CD8-positive, alpha-beta memory T cell (primary cell): Measurements from ENCODE around the gene CSPG4. TPM values are rescaled to one million over a fixed set of nuclear protein-coding genes. Genes with fewer than 3 reads are reported as not detected.
"Not testable (repeated sequence)": the region's sequence is repeated elsewhere in the genome, so short reads cannot be mapped to it uniquely, and the experiment has no call there.

Source experiments
- CTCF ChIA-PET: fragments of 350-600 bp; sonication (Branson Sonifier 250); formaldehyde crosslinking; loops from one replicate; lab custom pipeline; 2021; ENCODE audit warnings: antibody characterized with exemption; lab: Charles Lee
- POLR2A ChIA-PET: fragments of 350-600 bp; sonication (Branson Sonifier 250); formaldehyde crosslinking; loops from one replicate; lab custom pipeline; 2021; ENCODE audit warnings: antibody characterized with exemption; lab: Charles Lee
- DNase-seq, 5 donors: peaks; one replicate each; pipeline versions ENCODE4 v3.0.0 to v3.0.0-alpha.2; 2020 to 2022; ENCODE audit warnings: mixed read lengths in 1 of 5
- H3K27ac ChIP-seq: one replicate; pipeline ENCODE4 v1.7.0; 2013; ENCODE audit warnings: low read depth, mild to moderate bottlenecking, low read length, moderate library complexity
- H3K27me3 ChIP-seq: 2 replicates; pipeline ENCODE4 v1.7.0; 2013; ENCODE audit warnings: low read length, mild to moderate bottlenecking; ENCODE audit not compliant: insufficient read depth, poor library complexity, severe bottlenecking
- H3K36me3 ChIP-seq: 2 replicates; pipeline ENCODE4 v1.7.0; 2013; ENCODE audit warnings: mild to moderate bottlenecking, low read length, moderate library complexity; ENCODE audit not compliant: insufficient read depth
- H3K4me1 ChIP-seq: 2 replicates; pipeline ENCODE4 v1.7.0; 2013; ENCODE audit warnings: mild to moderate bottlenecking, low read length, moderate library complexity; ENCODE audit not compliant: insufficient read depth
- H3K4me3 ChIP-seq: 2 replicates; pipeline ENCODE4 v1.7.0; 2013; ENCODE audit warnings: mild to moderate bottlenecking, low read length
- H3K9me3 ChIP-seq: 2 replicates; pipeline ENCODE4 v1.7.0; 2013; ENCODE audit warnings: mild to moderate bottlenecking, low read length
- H3K27ac Mint-ChIP-seq, 8 donors: one replicate each; pipeline ENCODE4 v1.8.0; 2020 to 2021; ENCODE audit warnings: mixed read lengths in 8 of 8, mild to moderate bottlenecking in 6 of 8, inconsistent platforms in 3 of 8, moderate library complexity in 3 of 8
- H3K27me3 Mint-ChIP-seq, 2 donors: one replicate each; pipeline ENCODE4 v1.8.0; 2020 to 2021; ENCODE audit warnings: mixed read lengths in 2 of 2, mild to moderate bottlenecking in 1 of 2, moderate library complexity in 1 of 2
- H3K36me3 Mint-ChIP-seq, 3 donors: one replicate each; pipeline ENCODE4 v1.8.0; 2020 to 2021; ENCODE audit warnings: mixed read lengths in 3 of 3, inconsistent platforms in 1 of 3, mild to moderate bottlenecking in 1 of 3
- H3K4me1 Mint-ChIP-seq, 3 donors: one replicate each; pipeline ENCODE4 v1.8.0; 2020 to 2021; ENCODE audit warnings: mixed read lengths in 3 of 3, inconsistent platforms in 1 of 3, mild to moderate bottlenecking in 1 of 3
- H3K4me3 Mint-ChIP-seq, 7 donors: one replicate each; pipeline ENCODE4 v1.8.0; 2020 to 2021; ENCODE audit warnings: mixed read lengths in 7 of 7, mild to moderate bottlenecking in 6 of 7, moderate library complexity in 4 of 7, inconsistent platforms in 2 of 7
- H3K9me3 Mint-ChIP-seq, 5 donors: one replicate each; pipeline ENCODE4 v1.8.0; 2020 to 2022; ENCODE audit warnings: mixed read lengths in 5 of 5, mild to moderate bottlenecking in 3 of 5, moderate library complexity in 2 of 5, inconsistent platforms in 1 of 5
- polyA plus RNA-seq: library from polyadenylated mRNA; unstranded; fragments of 300-500 nt; fragmentation: Illumina TruSeq; gene quantifications from one replicate; pipeline ENCODE4 v1.2.3, GENCODE V29; 2021
- total RNA-seq, 2 experiments: library from RNA; stranded (reverse); gene quantifications; one replicate each; pipeline ENCODE4 v1.2.3, GENCODE V29; 2021

CSPG4 gene
- total and polyA plus RNA-seq, 3 experiments from 2014 or later = not detected

GRCh38 chr15:75688831-75689230 is 23.8 kb downstream of the CSPG4 start:
- no peak overlapping the region for H3K4me3 ChIP-seq
- Mint-ChIP-seq H3K36me3 (no peaks in the 10 kb centered on the region), H3K27ac (no peak overlapping the region), H3K9me3 (no peaks in the 10 kb centered on the region), H3K27me3 (peaks cover 0 to 16% of the 10 kb centered on the region in 2 donors), H3K4me1 (no peaks in the 10 kb centered on the region), H3K4me3 (no peak overlapping the region)
- POLR2A ChIA-PET = no interaction called here
- H3K9me3 ChIP-seq = no peaks in the 10 kb centered on the region
- no peak for DNase-seq
- no peaks in the 10 kb centered on the region for H3K4me1 ChIP-seq
- CTCF ChIA-PET = no interaction called here
- no peak overlapping the region for H3K27ac ChIP-seq
- H3K27me3 ChIP-seq = no peaks in the 10 kb centered on the region
- no peaks in the 10 kb centered on the region for H3K36me3 ChIP-seq

- Histone ChIP-seq H3K9me3 (no peaks in the 10 kb centered on the region), H3K4me1 (no peaks in the 10 kb centered on the region), H3K4me3 (no peak overlapping the region), H3K27me3 (no peaks in the 10 kb centered on the region), H3K36me3 (no peaks in the 10 kb centered on the region), H3K27ac (no peak overlapping the region)
- Mint-ChIP-seq H3K9me3 (no peaks in the 10 kb centered on the region), H3K4me1 (no peaks in the 10 kb centered on the region), H3K36me3 (no peaks in the 10 kb centered on the region), H3K4me3 (no peak overlapping the region), H3K27ac (no peak overlapping the region), H3K27me3 (peaks cover 0 to 16% of the 10 kb centered on the region in 2 donors)
- DNase-seq = no peak
- ChIA-PET CTCF (no interaction called here), POLR2A (no interaction called here)
Measured at GRCh38 chr15:75688278-75688557, 24.4 kb downstream of the CSPG4 start.

GRCh38 chr15:75687486-75688277 is 25.0 kb downstream of the CSPG4 start:
- Histone ChIP-seq H3K4me3 (no peak overlapping the region), H3K4me1 (no peaks in the 10 kb centered on the region), H3K27me3 (no peaks in the 10 kb centered on the region), H3K36me3 (no peaks in the 10 kb centered on the region), H3K27ac (no peak overlapping the region), H3K9me3 (no peaks in the 10 kb centered on the region)
- no peaks in the 10 kb centered on the region for H3K36me3 Mint-ChIP-seq
- H3K4me3 Mint-ChIP-seq = no peak overlapping the region
- H3K27me3 Mint-ChIP-seq = peaks cover 0 to 11% of the 10 kb centered on the region in 2 donors
- H3K27ac Mint-ChIP-seq = no peak overlapping the region
- DNase-seq = no peak
- no peaks in the 10 kb centered on the region for H3K4me1 Mint-ChIP-seq
- POLR2A ChIA-PET = no interaction called here
- CTCF ChIA-PET = no interaction called here
- H3K9me3 Mint-ChIP-seq = no peaks in the 10 kb centered on the region

- POLR2A ChIA-PET, H3K36me3 Mint-ChIP-seq, H3K27me3 Mint-ChIP-seq, H3K9me3 Mint-ChIP-seq, H3K36me3 ChIP-seq, H3K27me3 ChIP-seq, H3K4me3 Mint-ChIP-seq, H3K4me1 ChIP-seq, H3K9me3 ChIP-seq, H3K4me1 Mint-ChIP-seq, H3K4me3 ChIP-seq, H3K27ac ChIP-seq: not testable (repeated sequence)
- CTCF ChIA-PET = interaction anchor here (0.6 to 1.4 kb wide), 3 partner anchors 116 to 678 kb away, joined by 3 to 5 read pairs (median 3); no protein-coding TSS in a partner anchor
- peak overlapping the region in 1 of 8 donors; percentile 19 for H3K27ac Mint-ChIP-seq
- peak; percentile 59 to 77 (median 60) for DNase-seq
Measured at GRCh38 chr15:75686212-75686642, 26.4 kb downstream of the CSPG4 start.

GRCh38 chr15:75685195-75685594 is 27.5 kb downstream of the CSPG4 start:
- no peaks in the 10 kb centered on the region for H3K36me3 ChIP-seq
- no peaks in the 10 kb centered on the region for H3K9me3 ChIP-seq
- Mint-ChIP-seq H3K27me3 (peaks cover 1 to 3% of the 10 kb centered on the region in 2 donors), H3K9me3 (no peaks in the 10 kb centered on the region), H3K27ac (no peak overlapping the region), H3K4me1 (no peaks in the 10 kb centered on the region), H3K36me3 (no peaks in the 10 kb centered on the region), H3K4me3 (no peak overlapping the region)
- POLR2A ChIA-PET = no interaction called here
- no peak overlapping the region for H3K4me3 ChIP-seq
- H3K27ac ChIP-seq = no peak overlapping the region
- no peaks in the 10 kb centered on the region for H3K4me1 ChIP-seq
- H3K27me3 ChIP-seq = no peaks in the 10 kb centered on the region
- no peak for DNase-seq
- CTCF ChIA-PET = interaction anchor here (1.4 kb wide), 2 partner anchors 25 to 233 kb away, joined by 3 to 5 read pairs; no protein-coding TSS in a partner anchor

GRCh38 chr15:75684648-75685047 is 28.0 kb downstream of the CSPG4 start:
- ChIA-PET CTCF (interaction anchor here (0.7 to 1.4 kb wide), 4 partner anchors 24 to 317 kb away, joined by 3 to 7 read pairs (median 3); partner anchors contain the start of gene MAN2C1), POLR2A (no interaction called here)
- Histone ChIP-seq H3K27me3 (no peaks in the 10 kb centered on the region), H3K9me3 (no peaks in the 10 kb centered on the region), H3K27ac (no peak overlapping the region), H3K4me3 (no peak overlapping the region), H3K36me3 (no peaks in the 10 kb centered on the region), H3K4me1 (no peaks in the 10 kb centered on the region)
- no peak overlapping the region for H3K27ac Mint-ChIP-seq
- H3K27me3 Mint-ChIP-seq = peaks cover 1 to 3% of the 10 kb centered on the region in 2 donors
- no peaks in the 10 kb centered on the region for H3K4me1 Mint-ChIP-seq
- no peaks in the 10 kb centered on the region for H3K36me3 Mint-ChIP-seq
- no peak for DNase-seq
- no peaks in the 10 kb centered on the region for H3K9me3 Mint-ChIP-seq
- no peak overlapping the region for H3K4me3 Mint-ChIP-seq

- H3K27me3 Mint-ChIP-seq, H3K9me3 ChIP-seq, H3K4me3 Mint-ChIP-seq, H3K36me3 ChIP-seq, H3K9me3 Mint-ChIP-seq, H3K4me1 Mint-ChIP-seq, H3K36me3 Mint-ChIP-seq, H3K27me3 ChIP-seq, POLR2A ChIA-PET, H3K4me1 ChIP-seq, H3K27ac ChIP-seq, H3K27ac Mint-ChIP-seq, H3K4me3 ChIP-seq: not testable (repeated sequence)
- peak; percentile 46 to 72 (median 55) for DNase-seq
- CTCF ChIA-PET = interaction anchor here (0.7 to 1.4 kb wide), 6 partner anchors 24 to 316 kb away, joined by 3 to 7 read pairs (median 4); partner anchors contain the start of gene MAN2C1
Measured at GRCh38 chr15:75683646-75684312, 28.9 kb downstream of the CSPG4 start.
